ENCODE measurements around the gene IFT22.
"Not testable (repeated sequence)": the region's sequence is repeated elsewhere in the genome, so short reads cannot be mapped to it uniquely, and the experiment has no call there.

Gene IFT22

GRCh38 chr7:101315336-101315735, 6.3 kb downstream of the IFT22 start:
- DNase-seq, result peak in 19 of 56 donors; percentile 0 to 58 (median 6)

GRCh38 chr7:101308245-101309085, 13.1 kb downstream of the IFT22 start:
- DNase-seq, result peak in 7 of 56 donors; percentile 1 to 27 (median 4)

DNA sequence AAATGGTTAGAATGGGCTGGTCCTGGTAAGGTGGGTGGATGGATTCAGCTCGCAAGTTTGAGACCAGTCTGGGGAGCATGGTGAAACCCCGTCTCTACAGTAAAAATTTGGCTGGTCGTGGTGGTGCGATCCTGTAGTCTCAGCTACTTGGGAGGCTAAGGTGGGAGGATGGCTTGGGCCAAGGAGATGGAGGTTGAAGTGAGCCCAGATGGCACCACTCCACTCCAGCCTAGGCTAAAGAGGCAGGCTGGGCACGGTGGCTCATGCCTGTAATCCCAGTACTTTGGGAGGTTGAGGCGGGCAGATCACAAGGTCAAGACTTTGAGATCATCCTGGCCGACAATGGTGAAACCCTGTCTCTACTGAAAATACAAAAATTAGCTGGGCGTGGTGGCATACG, 15.3 kb downstream of the IFT22 start:
- no peak for DNase-seq

GRCh38 chr7:101303102-101303701, 18.4 kb downstream of the IFT22 start:
- no peak for DNase-seq

GRCh38 chr7:101302641-101303101, 18.9 kb downstream of the IFT22 start:
- DNase-seq, result no peak

DNA sequence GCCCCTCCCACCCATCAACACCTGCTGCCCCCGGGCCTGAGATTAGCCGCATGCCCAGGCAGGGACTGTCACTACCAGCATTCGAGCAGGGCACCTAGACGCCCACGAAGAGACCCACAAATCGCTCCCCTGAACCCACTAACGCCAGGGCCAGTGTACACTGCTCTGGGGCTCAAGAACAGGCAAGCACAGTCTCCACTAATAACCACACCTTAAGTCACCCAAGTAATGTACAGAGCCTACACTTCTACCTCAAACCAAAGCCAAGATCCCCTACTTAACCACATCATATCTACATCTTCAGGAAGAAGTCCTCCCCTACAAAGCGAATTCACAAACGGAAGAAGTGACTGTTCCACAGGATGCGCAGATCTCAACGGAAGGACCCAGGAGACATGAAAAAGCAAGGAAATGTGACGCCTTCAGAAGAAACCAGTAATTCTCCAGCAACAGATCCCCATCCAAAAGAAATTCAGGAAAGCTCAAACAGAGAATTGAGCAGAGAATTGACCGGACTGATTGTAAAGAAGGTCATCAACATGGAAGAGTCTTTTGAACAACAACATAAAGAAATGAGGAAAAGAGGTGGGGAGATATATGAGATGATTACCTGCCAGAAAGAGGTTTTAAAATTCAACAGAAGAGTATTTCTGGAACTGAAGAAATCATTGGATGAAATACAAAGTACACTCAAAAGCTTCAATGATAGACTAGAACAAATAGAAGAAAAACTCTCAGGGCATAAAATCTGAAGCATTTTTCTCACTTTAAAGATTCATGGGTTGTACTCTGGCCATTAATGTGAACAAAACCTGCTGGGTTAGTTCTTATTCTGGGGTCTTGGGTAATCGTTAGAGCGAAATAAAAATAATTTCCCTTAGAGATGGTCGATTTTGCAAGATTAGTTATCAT, 20.9 kb downstream of the IFT22 start:
- DNase-seq, result no peak

GRCh38 chr7:101299511-101300464, 21.8 kb downstream of the IFT22 start:
- no peak for DNase-seq

DNA sequence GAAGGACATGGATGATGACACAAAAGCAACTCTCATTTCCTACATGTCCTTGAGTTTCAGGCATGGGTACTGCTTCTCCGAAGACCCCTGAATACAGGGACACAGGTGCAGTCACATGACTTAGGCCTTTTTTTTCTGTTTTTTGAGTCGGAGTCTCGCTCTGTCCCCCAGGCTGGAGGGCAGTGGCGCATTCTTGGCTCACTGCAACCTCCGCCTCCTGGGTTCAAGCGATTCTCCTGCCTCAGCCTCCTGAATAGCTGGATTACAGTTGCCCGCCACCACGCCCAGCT, 26.8 kb downstream of the IFT22 start:
- no peak for DNase-seq

GRCh38 chr7:101294039-101294831, 27.4 kb downstream of the IFT22 start:
- DNase-seq, result no peak

GRCh38 chr7:101293069-101294021, 28.3 kb downstream of the IFT22 start:
- DNase-seq, result not testable (repeated sequence)

DNA sequence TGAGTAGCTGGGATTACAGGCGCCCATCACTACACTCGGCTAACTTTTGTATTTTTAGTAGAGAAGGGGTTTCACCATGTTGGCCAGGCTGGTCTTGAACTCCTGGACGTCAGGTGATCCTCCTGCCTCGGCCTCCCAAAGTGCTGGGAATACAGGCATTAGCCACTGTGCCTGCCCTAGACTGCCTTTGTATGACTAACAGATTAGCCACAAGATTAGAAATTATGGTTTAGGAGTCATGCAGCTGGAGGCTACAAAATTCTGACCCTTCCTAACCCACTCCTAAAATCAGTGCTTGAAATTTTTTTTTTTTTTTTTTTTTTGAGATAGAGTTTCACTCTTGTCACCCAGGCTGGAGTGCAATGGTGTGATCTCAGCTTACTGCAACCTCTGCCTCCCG, 29.0 kb downstream of the IFT22 start:
- not testable (repeated sequence) for DNase-seq

- peak in 47 of 56 donors; percentile 2 to 79 (median 36) for DNase-seq
These were observed 31.2 kb downstream of the IFT22 start for GRCh38 chr7:101290186-101291037.

- DNase-seq, result not testable (repeated sequence)
These were observed 31.9 kb downstream of the IFT22 start for GRCh38 chr7:101289687-101290086.

DNA sequence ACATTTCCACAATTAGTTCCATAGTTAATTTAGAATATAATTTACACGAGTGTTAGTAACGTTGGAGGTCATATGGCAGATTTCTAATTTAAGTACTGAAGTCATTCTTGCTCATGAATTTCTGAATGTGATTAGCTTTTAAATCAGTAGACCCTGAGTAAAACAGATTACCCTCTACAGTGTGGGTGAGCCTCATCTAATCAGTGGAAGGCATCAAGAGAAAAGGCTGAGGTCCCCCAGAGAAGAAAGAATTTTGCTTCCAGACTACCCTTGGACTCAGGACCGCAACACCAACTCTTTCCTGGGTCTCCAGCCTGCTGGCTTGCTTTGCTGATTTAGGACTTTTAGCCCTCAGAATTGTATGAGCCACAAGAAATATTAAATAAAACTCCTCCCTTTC, 33.2 kb downstream of the IFT22 start:
- no peak for DNase-seq

DNA sequence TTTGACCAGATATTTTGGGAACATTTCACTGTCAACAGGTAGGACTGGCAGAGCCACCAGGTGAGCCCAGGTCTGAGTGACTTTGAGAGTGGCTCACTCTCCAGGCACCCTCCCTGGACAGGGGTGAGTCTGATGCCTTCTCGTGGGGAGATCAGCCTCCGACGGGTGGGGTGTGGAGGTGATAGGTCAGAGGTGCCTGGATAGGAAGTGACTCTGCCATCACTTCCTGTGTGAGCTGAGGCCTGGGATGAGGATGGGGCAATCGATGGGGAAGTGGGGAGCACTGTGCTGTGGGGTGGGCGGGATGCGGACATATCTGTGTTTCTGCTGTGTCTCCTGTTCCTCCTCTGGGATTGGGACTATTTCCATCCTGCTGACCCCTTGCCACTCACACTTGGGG, 34.6 kb downstream of the IFT22 start:
- DNase-seq, result no peak

- DNase-seq, result not testable (repeated sequence)
These were observed 35.7 kb downstream of the IFT22 start for GRCh38 chr7:101285880-101286279.

DNA sequence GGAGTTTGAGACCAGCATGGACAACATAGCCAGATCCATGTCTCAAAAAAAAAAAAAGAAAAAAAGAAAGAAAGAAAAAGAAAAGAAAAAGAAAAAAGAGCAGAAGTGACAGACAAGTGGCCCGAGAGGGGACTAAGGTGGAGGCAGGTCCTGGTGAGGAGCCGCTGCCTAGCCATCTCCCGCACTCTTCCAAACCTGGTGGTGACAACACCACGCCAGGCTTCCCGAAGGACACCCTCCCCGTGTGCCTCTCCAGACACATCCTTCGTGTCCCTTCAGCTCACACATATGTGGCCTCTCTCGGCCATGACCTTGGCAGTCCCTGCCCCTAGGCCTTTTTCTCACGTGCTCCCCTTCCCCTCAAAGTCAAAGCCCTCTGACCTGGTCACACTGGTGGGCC, 36.4 kb downstream of the IFT22 start:
- DNase-seq, result no peak

- DNase-seq, result not testable (repeated sequence)
These were observed 40.7 kb downstream of the IFT22 start for GRCh38 chr7:101280912-101281311.
